Peyer's patch (tissue), 4 donors: ENCODE measurements around the gene GYS1. TPM values are rescaled to one million over a fixed set of nuclear protein-coding genes. Genes with fewer than 3 reads are reported as not detected.

Experiments
- DNase-seq, 3 donors: peaks; one replicate each; pipeline ENCODE4 v3.0.0-alpha.2; 2017 to 2019
- H3K27ac ChIP-seq, 4 donors: fragments of 200-600 bp; sonication (generic); one replicate each; pipeline ENCODE4 v1.5.1; 2016 to 2019
- H3K27me3 ChIP-seq, 2 donors: fragments of 200-600 bp; sonication (generic); one replicate each; pipeline ENCODE4 v1.5.1; 2019
- H3K36me3 ChIP-seq, 3 donors: fragments of 200-600 bp; sonication (generic); one replicate each; pipeline ENCODE4 v1.5.1; 2016 to 2019
- H3K4me1 ChIP-seq, 4 donors: fragments of 200-600 bp; sonication (generic); one replicate each; pipeline ENCODE4 v1.5.1; 2016 to 2019
- H3K4me3 ChIP-seq, 4 donors: fragments of 200-600 bp; sonication (generic); 1 replicate in 3 of 4; 2 replicates in 1 of 4; pipeline ENCODE4 v1.5.1; 2016 to 2019; ENCODE audit warnings: mild to moderate bottlenecking in 1 of 4
- H3K9me3 ChIP-seq, 4 donors: fragments of 200-600 bp; sonication (generic); one replicate each; pipeline ENCODE4 v1.5.1; 2016 to 2019; ENCODE audit warnings: mild to moderate bottlenecking in 1 of 4
- CTCF ChIP-seq, 6 experiments: fragments of 450-650 bp in 4 of 6; fragments of 200-600 bp in 2 of 6; sonication (generic) in 1 of 6; IDR thresholded peaks; one replicate each; pipeline ENCODE4 v1.5.1; 2017 to 2019; ENCODE audit warnings: antibody characterized with exemption in 6 of 6, mild to moderate bottlenecking in 3 of 6, moderate library complexity in 1 of 6
- POLR2A ChIP-seq, 2 donors: fragments of 450-650 bp; IDR thresholded peaks; one replicate each; pipeline ENCODE4 v1.5.1; 2017; ENCODE audit warnings: antibody characterized with exemption in 2 of 2, mild to moderate bottlenecking in 2 of 2, moderate library complexity in 2 of 2
- small RNA-seq, 2 donors: library from RNA; depleted of rRNA; stranded (forward); fragments of <200 nt; gene quantifications; one replicate each; pipeline ENCODE3, GENCODE V24; 2016
- total RNA-seq, 4 donors: library from RNA; depleted of rRNA; stranded (reverse); fragments of >200 nt; gene quantifications; one replicate each; pipeline ENCODE4 v1.1.0, GENCODE V29; 2016

GYS1 gene
- total RNA-seq, 4 donors from 2014 or later, result 24.8 to 61.8 (median 44.0) TPM

GRCh38 chr19:48918801-48919247 lies 74.3 kb downstream of the GYS1 start:
- Histone ChIP-seq H3K9me3 (no peaks in the 10 kb centered on the region), H3K4me3 (no peak overlapping the region), H3K27ac (no peak overlapping the region), H3K36me3 (peaks cover 0 to 87% (median 0%) of the 10 kb centered on the region in 3 donors), H3K4me1 (no peaks in the 10 kb centered on the region), H3K27me3 (no peaks in the 10 kb centered on the region)
- no peak for DNase-seq
- no peak for TF ChIP-seq CTCF (IDR thresholded peaks at IDR 0.05)
- TF ChIP-seq POLR2A (IDR thresholded peaks at IDR 0.05), result no peak

Small RNAs within 50 kb of the gene (small RNA-seq; reads per million reads assigned to genes)
- gene AC026803.1 (0 reads per million in 2 donors), gene MIR6798 (0 to 0.13 reads per million in 2 donors)

Other genes with a start within 250 kb of the GYS1 start
- not detected for gene IZUMO1, start 246.4 kb downstream of the GYS1 start, total RNA-seq
- gene FUT1, start 240.7 kb downstream of the GYS1 start, total RNA-seq, result 1 to 10 TPM in 1 of 4 donors, under 1 TPM in 3; 0.38 to 1.2 (median 0.68) TPM
- not detected for gene FGF21, start 237.8 kb downstream of the GYS1 start, total RNA-seq
- 10 to 100 TPM; 22.4 to 53.6 (median 30.2) TPM for gene BCAT2, start 182.3 kb downstream of the GYS1 start, total RNA-seq
- gene HSD17B14, start 156.8 kb downstream of the GYS1 start, total RNA-seq, result 1 to 10 TPM in 3 of 4 donors, not detected in 1; 2.0 to 8.8 (median 2.8) TPM
- gene PLEKHA4, start 124.7 kb downstream of the GYS1 start, total RNA-seq, result 10 to 100 TPM in 1 of 4 donors, 1 to 10 TPM in 3; 2.8 to 38.8 (median 5.9) TPM
- 100 to 1,000 TPM in 2 of 4 donors, 10 to 100 TPM in 2; 39.2 to 198 (median 80.3) TPM for gene PPP1R15A, start 120.9 kb downstream of the GYS1 start, total RNA-seq
- not detected for gene TULP2, start 94.6 kb downstream of the GYS1 start, total RNA-seq
- gene NUCB1, start 93.0 kb downstream of the GYS1 start, total RNA-seq, result 100 to 1,000 TPM; 154 to 506 (median 444) TPM
- gene DHDH, start 59.6 kb downstream of the GYS1 start, total RNA-seq, result 10 to 100 TPM in 3 of 4 donors, not detected in 1; 14.6 to 55.5 (median 45.9) TPM
- gene BAX, start 38.4 kb downstream of the GYS1 start, total RNA-seq, result 100 to 1,000 TPM in 3 of 4 donors, 10 to 100 TPM in 1; 71.0 to 138 (median 104) TPM
- gene FTL, start 28.0 kb downstream of the GYS1 start, total RNA-seq, result 1,000 to 10,000 TPM; 5,249 to 9,852 (median 6,180) TPM
- gene RUVBL2, start 578 bp upstream of the GYS1 start, total RNA-seq, result 100 to 1,000 TPM in 1 of 4 donors, 10 to 100 TPM in 3; 34.2 to 111 (median 42.8) TPM
- gene LHB, start 23.8 kb upstream of the GYS1 start, total RNA-seq, result 10 to 100 TPM in 1 of 4 donors, not detected in 3; 15.8 TPM
- not detected for gene CGB3, start 31.0 kb upstream of the GYS1 start, total RNA-seq
- not detected for gene CGB2, start 38.6 kb upstream of the GYS1 start, total RNA-seq
- gene CGB1, start 43.6 kb upstream of the GYS1 start, total RNA-seq, result not detected
- gene CGB5, start 50.5 kb upstream of the GYS1 start, total RNA-seq, result not detected
- not detected for gene CGB8, start 55.8 kb upstream of the GYS1 start, total RNA-seq
- gene CGB7, start 64.4 kb upstream of the GYS1 start, total RNA-seq, result not detected
- not detected for gene NTF4, start 71.5 kb upstream of the GYS1 start, total RNA-seq
- gene KCNA7, start 79.4 kb upstream of the GYS1 start, total RNA-seq, result not detected
- gene SNRNP70, start 92.1 kb upstream of the GYS1 start, total RNA-seq, result 100 to 1,000 TPM; 240 to 520 (median 395) TPM
- gene LIN7B, start 121.1 kb upstream of the GYS1 start, total RNA-seq, result 10 to 100 TPM in 3 of 4 donors, not detected in 1; 13.5 to 29.4 (median 18.0) TPM
- 1 to 10 TPM in 3 of 4 donors, not detected in 1; 3.6 to 6.1 (median 4.6) TPM for gene C19orf73, start 125.8 kb upstream of the GYS1 start, total RNA-seq
- gene PPFIA3, start 126.2 kb upstream of the GYS1 start, total RNA-seq, result 10 to 100 TPM; 12.7 to 24.8 (median 16.4) TPM
- under 1 TPM in 3 of 4 donors, not detected in 1; 0.35 to 0.76 (median 0.67) TPM for gene HRC, start 162.1 kb upstream of the GYS1 start, total RNA-seq
- gene TRPM4, start 164.5 kb upstream of the GYS1 start, total RNA-seq, result 100 to 1,000 TPM; 228 to 419 (median 258) TPM